ENCODE measurements around the gene MACO1. TPM values are rescaled to one million over a fixed set of nuclear protein-coding genes. Genes with fewer than 3 reads are reported as not detected.

Gene MACO1
- total and polyA plus RNA-seq, 9 of the 15 experiments (the other 6 are each of a cell fraction or from before 2014, with no cell fraction given): 4.6 to 28.4 (median 21.7) TPM

DNA sequence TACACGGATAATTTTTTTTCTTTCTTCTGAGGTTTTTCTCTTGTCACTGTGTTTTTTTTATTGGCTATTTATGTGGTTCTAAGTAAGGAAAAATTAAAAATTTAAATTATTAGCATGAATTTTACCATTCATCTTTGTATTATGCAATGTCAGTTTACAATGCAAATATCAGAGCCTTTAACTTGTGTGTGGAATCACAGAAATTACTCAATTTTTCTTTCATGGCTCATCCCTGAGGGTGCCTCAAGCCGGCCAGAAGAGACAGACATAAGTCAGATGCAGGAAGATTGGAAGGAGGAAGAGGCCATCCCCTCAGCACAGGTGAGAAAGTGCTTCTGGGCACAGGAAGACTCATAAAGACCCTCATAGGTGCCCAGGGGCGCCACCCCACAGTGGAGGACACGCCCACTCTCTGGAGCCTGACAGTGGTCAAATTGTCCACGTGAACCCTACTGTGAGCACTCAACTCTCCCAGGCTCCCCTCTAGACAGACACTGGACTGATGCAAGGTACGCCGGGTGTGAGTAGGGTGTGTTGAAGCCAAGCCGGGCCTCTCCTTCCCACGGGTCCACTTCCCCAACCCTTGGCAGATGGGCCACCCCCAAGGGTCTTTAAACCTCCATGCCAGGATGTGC is 103.2 kb downstream of the MACO1 start:
- Histone ChIP-seq H3K9me3 (replicated peaks; ENCODE audit: control insufficient read depth, insufficient read depth, low read depth, low read length) (no peaks in the 10 kb centered on the region), H3K79me2 (ENCODE audit: control insufficient read depth, insufficient read depth, low read length) (no peaks in the 10 kb centered on the region), H3K4me3 (no peak overlapping the region), H3K27me3 (ENCODE audit: control insufficient read depth in 2 of 2, insufficient read depth in 2 of 2, low read length in 2 of 2) (peaks cover 0 to 16% of the 10 kb centered on the region in 2 experiments; a peak in 3 of 5 replicates), H3K4me1 (replicated peaks in 1 of 2; ENCODE audit: control insufficient read depth in 2 of 2, insufficient read depth in 2 of 2, low read length in 2 of 2) (peaks cover 11 to 40% of the 10 kb centered on the region in 2 experiments; a peak in 3 of 5 replicates), H2AFZ (ENCODE audit: low read depth, low read length) (no peak overlapping the region), H3K27ac (ENCODE audit: extremely low read depth, low read depth, low read length) (no peak overlapping the region), H3K36me3 (ENCODE audit: control insufficient read depth, insufficient read depth, low read length) (no peaks in the 10 kb centered on the region), H4K20me1 (replicated peaks; ENCODE audit: control insufficient read depth, insufficient read depth, low read length) (no peaks in the 10 kb centered on the region; the same call in 1 of the 2 replicates), H3K9me1 (ENCODE audit: control insufficient read depth, insufficient read depth, low read length) (no peaks in the 10 kb centered on the region), H3K9ac (ENCODE audit: insufficient read depth in 1 of 2, low read depth in 2 of 2, low read length in 2 of 2) (no peak overlapping the region), H3K4me2 (ENCODE audit: insufficient read depth, low read length) (no peak overlapping the region)
- intact Hi-C loops (cut with micrococcal nuclease) (no loop called here), in situ Hi-C loops (cut with MboI) (no loop called here)
- ChIA-PET CTCF (ENCODE audit: low intra/inter-chr PET ratio) (no interaction called here), POLR2A (no interaction called here)
- TF ChIP-seq, protein P1, sequence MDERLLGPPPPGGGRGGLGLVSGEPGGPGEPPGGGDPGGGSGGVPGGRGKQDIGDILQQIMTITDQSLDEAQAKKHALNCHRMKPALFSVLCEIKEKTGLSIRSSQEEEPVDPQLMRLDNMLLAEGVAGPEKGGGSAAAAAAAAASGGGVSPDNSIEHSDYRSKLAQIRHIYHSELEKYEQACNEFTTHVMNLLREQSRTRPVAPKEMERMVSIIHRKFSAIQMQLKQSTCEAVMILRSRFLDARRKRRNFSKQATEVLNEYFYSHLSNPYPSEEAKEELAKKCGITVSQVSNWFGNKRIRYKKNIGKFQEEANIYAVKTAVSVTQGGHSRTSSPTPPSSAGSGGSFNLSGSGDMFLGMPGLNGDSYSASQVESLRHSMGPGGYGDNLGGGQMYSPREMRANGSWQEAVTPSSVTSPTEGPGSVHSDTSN (CRISPR knock-in tag; IDR thresholded peaks at IDR 0.05; ENCODE audit: low read depth): no peak
- TF ChIP-seq, protein P1 (tag; conservative IDR thresholded peaks at IDR 0.05; ENCODE audit: low read depth): no peak
- TF ChIP-seq CEBPB (tag; IDR thresholded peaks at IDR 0.05): peak; percentile 22; the same call in 1 of the 2 replicates
- ATAC-seq (no peak), FAIRE-seq (no peak), DNase-seq (ENCODE audit: extremely low read depth in 1 of 4, low spot score in 3 of 4) (no peak)
- WGBS (ENCODE audit: insufficient coverage, low coverage, missing lambda C conversion rate): 18% methylated on average over 9 of the region's 9 CpGs
- no TSS peak for BruUV-seq (replicated peaks)

Data from K562 (cell line).